Measurements from ENCODE around the gene BRSK1.

The BRSK1 gene

DNA sequence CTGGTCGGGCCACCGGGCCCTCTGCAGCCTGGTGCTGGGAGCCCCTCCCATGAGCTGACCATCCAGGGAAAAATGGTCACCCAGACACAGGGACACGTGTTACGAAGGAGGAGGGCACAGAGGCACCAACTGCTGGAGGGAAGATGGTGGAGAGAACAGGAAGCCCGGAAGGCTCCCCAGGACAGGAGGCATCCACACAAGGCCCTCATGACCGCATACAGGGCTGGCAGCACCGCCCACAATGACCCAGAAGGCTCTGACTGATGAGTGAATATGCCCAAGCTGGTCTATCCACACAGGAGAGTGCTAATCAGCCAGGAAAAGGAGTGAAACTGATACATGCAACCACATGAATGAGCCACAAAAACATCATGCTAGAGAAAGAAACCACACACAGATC, 41.3 kb upstream of the BRSK1 start:
- TF ChIP-seq, protein P1, sequence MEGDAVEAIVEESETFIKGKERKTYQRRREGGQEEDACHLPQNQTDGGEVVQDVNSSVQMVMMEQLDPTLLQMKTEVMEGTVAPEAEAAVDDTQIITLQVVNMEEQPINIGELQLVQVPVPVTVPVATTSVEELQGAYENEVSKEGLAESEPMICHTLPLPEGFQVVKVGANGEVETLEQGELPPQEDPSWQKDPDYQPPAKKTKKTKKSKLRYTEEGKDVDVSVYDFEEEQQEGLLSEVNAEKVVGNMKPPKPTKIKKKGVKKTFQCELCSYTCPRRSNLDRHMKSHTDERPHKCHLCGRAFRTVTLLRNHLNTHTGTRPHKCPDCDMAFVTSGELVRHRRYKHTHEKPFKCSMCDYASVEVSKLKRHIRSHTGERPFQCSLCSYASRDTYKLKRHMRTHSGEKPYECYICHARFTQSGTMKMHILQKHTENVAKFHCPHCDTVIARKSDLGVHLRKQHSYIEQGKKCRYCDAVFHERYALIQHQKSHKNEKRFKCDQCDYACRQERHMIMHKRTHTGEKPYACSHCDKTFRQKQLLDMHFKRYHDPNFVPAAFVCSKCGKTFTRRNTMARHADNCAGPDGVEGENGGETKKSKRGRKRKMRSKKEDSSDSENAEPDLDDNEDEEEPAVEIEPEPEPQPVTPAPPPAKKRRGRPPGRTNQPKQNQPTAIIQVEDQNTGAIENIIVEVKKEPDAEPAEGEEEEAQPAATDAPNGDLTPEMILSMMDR (conservative IDR thresholded peaks at IDR 0.05; ENCODE audit: low read depth, low read length), result no peak
- H3K4me3 ChIP-seq (ENCODE audit: low read depth, low read length), result no peak overlapping the region
- DNase-seq (ENCODE audit: low read depth), result no peak

DNA sequence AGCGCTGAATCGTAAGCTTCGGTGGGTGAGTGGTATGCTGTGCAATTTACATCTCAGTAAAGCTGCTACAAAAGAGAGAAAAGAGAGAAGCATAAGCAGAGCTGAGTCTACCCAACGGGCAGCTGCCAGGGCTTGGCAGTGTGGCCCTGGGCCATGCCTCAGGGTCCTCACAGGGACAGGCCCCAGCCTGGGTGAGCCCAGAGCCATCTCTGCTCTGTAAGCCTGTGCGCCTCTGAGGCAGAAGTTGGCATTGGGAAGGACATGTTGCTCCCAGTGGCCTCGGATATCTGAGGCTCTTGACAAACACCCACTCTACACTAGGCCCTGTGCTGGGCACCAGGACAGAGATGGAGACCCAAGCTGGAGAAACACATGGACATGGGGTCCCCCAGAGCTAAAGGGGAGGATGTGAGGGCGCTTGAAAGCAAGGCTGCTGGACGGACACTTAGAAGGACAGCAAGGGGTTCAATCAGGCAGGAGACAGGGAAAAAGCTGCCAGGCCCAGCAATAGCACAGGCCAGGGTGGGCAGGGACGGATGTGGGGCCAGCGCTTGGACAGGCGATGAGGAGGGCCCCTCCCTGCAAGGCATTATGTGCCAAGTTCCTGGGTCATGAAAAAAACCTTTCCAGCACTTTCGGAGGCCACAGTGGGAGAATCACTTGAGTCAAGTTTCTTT, 39.7 kb upstream of the BRSK1 start:
- DNase-seq (ENCODE audit: low read depth), result no peak
- no peak overlapping the region for H3K4me3 ChIP-seq (ENCODE audit: low read depth, low read length)
- TF ChIP-seq, protein P1 (conservative IDR thresholded peaks at IDR 0.05; ENCODE audit: low read depth, low read length), result no peak

DNA sequence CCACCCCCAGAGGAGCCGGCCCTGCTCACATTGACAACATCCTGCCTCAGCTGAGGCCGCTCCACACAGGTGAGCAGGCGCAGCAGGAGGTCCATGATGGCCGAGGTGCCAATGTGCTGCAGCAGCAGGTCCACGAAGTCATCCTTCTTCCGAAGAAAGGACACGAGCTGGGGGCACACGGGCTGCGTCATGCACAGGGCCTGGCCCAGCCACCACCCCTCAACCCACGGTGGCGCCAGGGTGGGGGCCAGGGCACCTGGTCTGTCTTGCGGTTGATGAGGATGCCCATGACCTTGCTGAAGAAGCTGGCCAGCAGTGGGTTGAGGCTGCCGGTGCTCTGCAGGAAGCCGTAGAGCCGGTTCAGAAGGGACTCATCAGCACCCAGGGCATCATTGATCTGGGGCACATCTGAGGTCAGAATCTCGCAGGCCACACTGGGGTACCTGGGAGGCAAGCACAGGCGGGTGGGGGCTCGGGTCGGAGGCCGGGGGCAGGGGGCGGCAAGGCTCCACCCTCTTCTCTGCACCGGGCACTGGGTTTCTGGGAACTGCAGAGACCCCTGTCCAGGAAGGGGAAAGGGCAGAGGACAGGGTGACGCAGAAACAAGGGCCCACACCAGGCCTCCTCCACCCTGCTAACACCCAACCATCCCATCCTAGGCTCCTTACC, 38.4 kb upstream of the BRSK1 start:
- no peak overlapping the region for H3K4me3 ChIP-seq (ENCODE audit: low read depth, low read length)
- TF ChIP-seq, protein P1 (conservative IDR thresholded peaks at IDR 0.05; ENCODE audit: low read depth, low read length), result no peak
- no peak for DNase-seq (ENCODE audit: low read depth)

DNA sequence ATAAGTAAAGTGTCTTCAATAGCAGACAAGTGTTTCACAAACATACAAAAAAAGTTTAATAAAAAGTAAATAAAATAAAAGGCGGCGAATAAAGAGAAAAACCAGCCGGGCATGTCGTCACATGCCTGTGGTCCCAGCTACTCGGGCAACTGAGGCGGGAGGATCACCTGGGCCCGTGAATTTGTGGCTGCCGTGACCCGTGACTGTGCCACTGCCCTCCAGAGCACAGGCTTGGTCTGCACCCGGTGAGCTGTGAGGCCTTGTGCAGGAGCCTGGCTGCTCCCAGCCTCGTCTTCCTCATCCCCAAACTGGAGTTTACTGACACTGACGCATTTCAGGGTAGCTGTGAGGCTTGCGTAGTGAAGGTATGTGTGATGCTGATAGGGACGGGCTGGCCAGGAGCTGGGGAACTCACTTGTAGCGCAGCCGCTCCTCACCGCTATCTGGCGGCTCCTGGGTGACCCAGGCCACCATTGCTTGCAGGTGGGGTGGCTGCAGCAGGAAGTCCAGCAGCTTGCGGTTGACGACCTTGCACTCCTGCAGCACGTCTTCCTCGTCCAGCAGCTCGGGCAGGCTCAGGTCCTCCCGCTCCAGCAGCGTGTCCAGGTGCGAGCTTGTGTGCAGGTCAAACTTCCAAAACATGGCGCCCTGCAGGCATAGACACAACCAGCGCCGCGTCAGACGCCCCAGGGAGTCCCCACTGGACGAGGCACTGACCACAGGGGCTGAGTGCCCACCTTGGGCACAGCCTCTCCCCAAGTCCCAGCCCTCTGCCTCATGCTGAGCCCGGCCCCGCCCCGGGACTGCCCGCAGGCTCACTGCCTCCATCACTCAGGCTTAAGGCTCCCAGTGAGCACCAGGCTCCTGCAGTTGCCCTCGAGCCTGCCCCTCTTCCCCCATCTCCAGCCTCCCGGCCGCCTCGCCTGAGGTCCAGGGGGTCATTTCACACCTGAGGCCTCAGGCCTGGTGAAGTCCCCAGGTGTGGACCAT, 37.0 kb upstream of the BRSK1 start:
- TF ChIP-seq, protein P1 (conservative IDR thresholded peaks at IDR 0.05; ENCODE audit: low read depth, low read length), result no peak
- no peak overlapping the region for H3K4me3 ChIP-seq (ENCODE audit: low read depth, low read length)
- DNase-seq (ENCODE audit: low read depth), result no peak

DNA sequence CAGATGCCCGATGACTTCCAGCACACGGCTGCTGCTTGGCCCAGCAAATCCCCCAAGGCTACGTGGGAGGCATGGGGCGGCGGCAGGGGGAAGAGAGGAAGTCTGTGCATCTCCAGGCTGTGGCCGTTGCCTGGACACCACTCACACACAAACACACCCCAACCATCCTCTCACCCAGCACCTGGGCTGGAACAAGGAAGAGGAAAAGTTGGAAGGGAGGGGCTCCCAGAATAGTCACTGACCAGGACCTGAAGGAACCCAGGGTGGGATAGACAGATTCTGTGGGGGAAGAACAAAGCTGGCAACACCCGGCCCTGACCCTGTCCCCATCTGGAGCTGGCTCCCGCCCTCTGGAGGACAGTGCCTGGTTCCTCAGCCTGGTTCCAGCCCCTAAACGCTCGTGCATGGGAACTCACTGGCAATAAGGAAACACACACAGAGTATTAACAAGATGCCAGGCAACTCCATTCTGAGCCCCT, 36.1 kb upstream of the BRSK1 start:
- H3K4me3 ChIP-seq (ENCODE audit: low read depth, low read length), result no peak overlapping the region
- TF ChIP-seq, protein P1 (conservative IDR thresholded peaks at IDR 0.05; ENCODE audit: low read depth, low read length), result no peak
- peak; percentile 44 for DNase-seq (ENCODE audit: low read depth)

DNA sequence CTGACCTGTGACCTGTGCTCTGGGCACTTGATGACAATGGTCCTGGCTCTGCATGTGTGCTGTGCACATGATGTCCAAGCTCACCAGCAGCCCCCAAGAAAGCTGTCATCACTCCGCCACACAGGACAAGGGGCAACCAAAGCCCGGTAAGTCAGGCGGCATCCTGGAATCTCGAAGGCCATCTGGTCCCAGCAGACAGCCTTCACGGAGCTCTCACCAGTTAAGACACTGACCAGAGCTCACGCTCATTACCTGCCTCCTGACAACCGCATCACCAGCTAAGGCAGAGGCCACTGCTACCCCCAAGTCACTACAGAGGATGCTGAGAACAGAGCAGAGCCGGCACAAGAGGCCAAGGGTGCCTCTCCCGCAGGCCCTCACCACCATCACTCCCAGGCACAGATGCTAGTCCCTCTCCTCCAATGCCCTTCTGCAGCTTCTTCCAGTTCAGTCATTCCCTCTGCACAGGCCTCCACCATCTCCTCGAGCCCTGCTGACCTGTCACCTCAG, 35.6 kb upstream of the BRSK1 start:
- H3K4me3 ChIP-seq (ENCODE audit: low read depth, low read length), result no peak overlapping the region
- DNase-seq (ENCODE audit: low read depth), result no peak
- TF ChIP-seq, protein P1 (conservative IDR thresholded peaks at IDR 0.05; ENCODE audit: low read depth, low read length), result no peak

All from choroid plexus epithelial cell (primary cell).